RCC 7860 (cell line): ENCODE measurements around the gene PYGB.
"Not testable (repeated sequence)": the region's sequence is repeated elsewhere in the genome, so short reads cannot be mapped to it uniquely, and the experiment has no call there.

Experiments
- DNase-seq: peaks from one replicate; pipeline ENCODE4 v3.0.0-alpha.2; 2015; ENCODE audit warnings: low spot score
- FAIRE-seq: peaks from 2 replicates; lab custom pipeline; 2012; peaks lifted over from hg19 to GRCh38; lab: Jason Lieb, UNC

Gene PYGB

DNA sequence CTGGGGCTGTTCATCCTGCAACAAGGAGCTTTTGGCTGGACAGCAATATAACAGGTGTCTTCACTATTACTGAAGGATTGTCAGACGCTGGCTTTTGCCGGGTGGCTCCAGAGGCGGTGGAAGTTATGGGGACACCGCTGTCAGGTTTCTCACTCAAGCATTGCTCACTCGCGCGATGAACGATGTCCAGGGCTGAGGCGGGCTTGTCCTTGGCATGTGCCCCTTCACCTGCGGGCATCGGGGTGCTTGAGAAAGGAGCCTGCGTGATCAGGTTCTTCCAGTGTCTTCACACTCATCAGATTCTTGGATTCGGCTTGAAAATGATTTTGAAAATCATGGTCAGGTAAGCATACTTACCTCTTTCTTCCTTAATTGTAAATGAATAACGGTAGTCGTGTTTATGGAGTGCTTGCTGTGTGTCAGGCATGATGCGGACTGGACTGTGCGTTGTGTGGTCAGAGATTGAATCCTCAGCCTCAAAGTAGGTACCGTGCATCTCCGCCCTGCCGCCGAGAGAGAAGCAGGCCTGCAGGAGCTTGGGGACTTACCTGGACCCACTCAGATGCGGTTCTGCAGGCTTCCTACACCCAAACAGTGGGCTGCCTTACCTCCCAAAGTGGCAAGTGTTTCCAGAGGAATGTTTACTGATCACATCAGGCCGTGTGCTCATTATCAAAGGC lies 18.3 kb upstream of the PYGB start:
- DNase-seq (no peak), FAIRE-seq (no peak)

DNA sequence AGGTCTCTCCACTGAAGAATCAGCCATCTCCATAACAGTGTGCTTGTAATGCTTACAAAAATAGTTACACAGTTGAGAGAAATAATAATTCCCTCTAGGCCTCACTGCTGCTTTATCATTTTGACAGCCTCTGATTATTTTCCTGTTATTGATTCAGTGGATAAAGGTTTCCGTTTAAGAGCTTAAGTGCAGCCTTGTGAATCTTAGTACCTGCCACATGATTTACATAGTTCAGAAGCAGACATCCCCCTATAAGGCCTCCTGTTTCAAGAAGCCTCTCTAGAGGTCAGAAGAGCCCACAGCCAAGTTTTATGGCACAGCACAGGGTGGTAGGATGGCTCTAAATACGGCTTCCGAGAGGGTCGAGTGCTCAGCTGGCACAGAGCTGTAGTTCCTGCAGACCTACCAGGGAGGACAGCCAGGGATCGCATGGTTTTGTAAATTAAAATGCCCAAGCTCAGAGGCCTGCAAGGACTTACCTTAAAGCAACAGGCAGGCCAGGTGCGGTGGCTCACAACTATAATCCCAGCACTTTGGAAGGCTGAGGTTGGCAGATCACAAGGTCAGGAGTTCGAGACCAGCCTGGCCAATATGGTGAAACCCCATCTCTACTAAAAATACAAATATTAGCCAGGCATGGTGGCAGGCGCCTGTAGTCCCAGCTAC lies 17.6 kb upstream of the PYGB start:
- FAIRE-seq = no peak

DNA sequence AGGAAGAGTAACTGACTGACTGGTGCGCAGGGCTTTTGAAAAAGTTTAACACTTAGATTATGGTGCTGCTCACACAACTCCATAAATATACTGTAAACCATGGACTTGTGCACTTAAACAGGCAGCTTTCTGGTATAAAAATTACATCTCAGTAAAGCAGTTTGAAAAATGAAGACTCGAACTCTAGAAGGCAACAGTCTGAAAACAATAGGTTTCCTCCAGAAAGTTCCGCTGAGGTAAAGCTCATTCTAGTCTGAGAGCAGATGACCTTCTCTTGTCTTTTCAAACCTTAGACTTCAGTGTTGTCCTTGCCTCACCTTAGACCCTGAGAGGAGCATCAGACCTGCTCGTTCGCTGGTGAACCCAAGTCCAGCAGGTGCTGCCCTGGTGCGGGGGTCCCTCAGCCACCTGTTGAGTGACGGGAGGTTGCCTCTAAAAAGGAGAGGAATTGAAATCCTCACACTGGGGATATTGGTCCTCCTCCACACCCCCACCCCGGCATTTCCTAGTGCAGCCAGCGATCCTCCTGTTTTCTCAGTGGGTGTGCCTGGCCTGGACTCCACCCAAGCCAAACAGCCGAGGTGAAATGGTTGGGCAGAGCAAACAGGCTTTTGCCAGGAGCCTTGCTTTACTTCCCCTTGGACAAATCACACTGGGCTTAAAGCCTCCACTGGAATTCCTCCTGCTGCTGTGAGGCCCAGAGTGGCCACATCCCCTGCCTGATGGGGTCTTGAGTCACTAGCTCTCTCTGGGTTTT lies 14.7 kb upstream of the PYGB start:
- FAIRE-seq (peak; percentile 70), DNase-seq (peak; percentile 76)

More for the DNA sequence above, 17.6 kb upstream of the PYGB start:
- DNase-seq = no peak

DNA sequence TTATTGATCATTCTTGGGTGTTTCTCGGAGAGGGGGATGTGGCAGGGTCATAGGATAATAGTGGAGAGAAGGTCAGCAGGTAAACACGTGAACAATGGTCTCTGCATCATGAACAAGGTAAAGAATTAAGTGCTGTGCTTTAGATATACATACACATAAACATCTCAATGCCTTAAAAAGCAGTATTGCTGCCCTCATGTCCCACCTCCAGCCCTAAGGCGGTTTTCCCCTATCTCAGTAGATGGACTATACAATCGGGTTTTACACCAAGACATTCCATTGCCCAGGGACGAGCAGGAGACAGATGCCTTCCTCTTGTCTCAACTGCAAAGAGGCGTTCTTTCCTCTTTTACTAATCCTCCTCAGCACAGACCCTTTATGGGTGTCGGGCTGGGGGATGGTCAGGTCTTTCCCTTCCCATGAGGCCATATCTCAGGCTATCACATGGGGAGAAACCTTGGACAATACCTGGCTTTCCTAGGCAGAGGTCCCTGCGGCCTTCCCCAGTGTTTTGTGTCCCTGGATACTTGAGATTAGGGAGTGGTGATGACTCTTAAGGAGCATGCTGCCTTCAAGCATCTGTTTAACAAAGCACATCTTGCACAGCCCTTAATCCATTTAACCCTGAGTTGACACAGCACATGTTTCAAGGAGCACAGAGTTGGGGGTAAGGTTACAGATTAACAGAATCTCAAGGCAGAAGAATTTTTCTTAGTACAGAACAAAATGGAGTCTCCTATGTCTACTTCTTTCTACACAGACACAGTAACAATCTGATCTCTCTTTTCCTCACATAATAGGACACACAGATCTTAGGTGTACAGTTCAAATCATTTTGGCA lies 13.7 kb upstream of the PYGB start:
- DNase-seq, FAIRE-seq: not testable (repeated sequence)

DNA sequence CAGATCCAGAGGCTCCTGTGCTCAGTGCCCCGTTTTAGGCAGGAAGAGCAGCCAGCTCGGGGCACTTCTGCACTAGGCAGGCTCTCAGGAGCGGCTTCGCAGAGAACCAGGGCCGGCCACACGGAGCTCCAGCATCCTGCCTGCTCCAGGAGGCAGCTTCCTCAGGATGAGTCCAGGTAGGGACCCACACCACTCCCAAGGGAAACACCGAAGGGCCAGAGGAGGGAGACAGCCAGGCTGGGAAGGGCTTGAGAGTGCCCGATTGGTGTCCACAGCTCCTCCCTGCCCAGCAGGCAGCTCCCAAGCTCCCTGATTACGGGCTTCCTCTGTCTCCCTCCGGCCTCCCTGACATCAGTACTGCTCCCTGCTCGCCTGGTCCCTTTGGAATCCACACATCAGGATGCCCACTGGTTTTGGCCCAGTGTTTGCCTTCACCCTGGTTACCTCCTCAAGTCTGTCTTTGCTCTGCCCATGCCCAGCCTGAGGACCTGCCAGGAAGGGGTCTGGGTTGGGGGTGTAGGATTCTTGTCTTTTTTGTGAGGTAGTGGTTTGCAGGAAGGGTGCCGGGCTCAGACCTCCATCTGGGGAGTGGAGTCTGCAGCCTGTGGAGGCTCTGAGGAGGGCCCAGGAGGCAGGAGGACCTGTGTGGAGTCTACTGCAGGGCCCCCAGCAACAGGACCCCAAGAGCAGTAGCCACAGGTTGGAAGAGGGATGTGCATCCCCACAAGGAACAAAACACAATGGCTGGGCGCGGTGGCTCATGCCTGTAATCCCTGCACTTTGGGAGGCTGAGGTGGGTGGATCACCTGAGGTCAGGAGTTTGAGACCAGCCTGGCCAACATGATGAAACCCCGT lies 11.2 kb upstream of the PYGB start:
- no peak for DNase-seq
- no peak for FAIRE-seq

DNA sequence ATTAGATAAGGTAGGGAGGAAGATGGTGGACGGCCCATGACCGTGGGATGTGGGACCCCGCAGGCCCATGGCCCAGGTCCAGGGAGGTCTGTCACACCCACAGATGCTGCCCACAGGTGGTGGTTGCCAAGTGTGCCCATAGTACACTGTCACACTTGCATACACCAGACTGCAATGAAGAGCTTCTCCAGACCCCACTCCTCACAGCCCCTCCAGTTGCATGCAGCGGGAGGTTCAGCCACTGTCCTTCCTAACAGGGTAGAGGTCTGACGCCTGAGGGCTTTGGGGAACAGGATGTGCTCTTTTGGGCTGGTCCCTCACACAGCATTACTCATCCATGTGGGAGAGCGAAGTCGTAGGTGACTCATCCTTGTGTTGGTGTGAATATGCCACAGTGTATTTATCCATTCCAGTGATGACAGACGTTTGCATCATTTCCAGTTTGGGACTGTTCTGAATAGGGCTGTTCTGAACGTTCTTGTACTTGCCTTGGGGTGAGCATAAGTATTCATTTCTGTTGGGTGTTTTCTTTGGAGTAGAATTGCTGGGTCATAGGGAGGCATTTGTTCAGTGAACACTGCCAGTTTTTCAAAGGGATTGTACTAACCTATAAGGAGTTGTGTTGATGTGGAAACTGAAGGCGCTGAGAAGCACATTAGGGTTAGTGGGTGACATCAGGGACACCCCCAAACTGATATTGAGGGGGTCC lies 10.1 kb upstream of the PYGB start:
- FAIRE-seq (peak; percentile 91), DNase-seq (peak; percentile 97)

DNA sequence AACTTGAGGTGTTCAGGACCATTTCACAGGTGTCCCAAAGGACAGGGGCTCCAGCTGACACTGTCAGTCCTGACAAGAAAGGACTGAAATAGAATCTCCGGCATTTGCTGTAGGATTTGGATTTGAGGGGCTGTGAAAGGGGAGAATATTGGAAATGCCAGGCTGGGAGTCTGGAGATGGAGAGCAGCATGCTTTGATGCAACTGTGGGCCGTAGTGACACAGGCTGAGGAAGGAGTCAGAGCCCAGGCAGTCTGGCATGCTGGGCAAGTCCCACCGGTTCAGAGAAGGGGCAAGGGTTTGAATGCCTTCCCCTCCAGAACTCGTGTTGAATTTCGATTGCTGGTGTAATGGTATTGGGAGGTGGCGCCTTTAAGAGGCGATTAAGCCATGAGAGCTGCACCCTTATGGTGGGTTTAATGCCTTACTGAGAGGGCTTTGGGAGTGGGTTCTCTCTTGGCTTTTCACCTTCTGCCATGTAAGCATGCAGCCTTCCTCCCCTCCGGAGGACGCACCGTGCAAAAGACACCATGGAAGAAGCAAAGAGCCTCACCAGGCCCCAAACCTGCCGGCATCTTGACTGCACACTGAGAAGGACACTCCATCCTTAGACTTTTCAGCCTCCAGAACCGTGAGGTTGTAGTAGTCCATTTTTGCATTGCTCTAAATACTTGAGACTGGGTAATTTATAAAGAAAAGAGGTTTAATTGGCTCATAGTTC lies 9.4 kb upstream of the PYGB start:
- no peak for FAIRE-seq

DNA sequence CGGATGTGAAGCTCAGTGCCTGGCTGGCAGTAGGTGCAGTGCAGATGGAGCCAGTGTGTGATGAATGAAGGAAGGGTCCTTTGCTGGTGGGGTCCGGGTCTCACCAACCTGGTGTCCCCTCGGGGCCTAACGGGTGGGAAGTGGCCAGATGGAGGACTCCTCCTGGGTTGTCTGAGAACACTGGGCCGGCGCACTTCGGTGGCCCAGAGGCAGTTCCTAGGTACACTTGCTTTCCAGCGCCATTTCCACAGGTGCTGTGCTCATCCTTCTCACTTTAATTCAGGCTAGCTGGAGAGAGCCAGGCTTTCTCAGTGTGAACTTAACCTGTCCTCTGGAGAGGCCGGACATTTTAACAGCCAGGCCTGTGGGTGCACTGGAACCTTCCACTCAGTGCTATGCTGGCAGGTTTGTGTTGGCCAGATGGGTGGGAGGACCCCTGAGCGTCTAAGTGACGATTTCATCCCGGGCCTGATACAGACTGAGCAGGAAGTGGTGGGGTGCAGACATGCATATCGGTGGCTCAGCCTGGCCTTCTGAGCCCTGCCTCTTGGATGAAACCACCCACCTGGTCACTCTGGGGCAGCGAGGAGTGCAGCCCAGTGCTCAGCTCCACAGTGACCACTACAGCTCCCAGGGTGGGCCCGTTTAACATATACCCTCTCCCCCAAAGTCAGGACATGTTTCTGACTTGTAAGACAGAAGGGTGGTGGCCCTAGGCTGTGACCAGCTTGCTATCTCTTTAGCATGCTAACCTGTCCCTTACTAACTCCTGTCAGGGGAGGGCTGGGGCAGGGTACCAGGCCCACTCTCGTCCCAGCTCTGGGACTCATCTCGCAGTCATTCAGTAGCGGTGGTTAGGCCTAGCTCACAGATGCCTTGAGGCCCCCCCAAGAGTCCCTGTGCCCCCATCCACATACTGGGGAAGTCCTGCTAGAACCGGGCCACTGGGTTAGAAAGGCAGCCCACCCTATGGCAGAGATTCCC lies 8.2 kb upstream of the PYGB start:
- DNase-seq (peak; percentile 56), FAIRE-seq (no peak)

More for the DNA sequence above, 9.4 kb upstream of the PYGB start:
- DNase-seq = no peak

DNA sequence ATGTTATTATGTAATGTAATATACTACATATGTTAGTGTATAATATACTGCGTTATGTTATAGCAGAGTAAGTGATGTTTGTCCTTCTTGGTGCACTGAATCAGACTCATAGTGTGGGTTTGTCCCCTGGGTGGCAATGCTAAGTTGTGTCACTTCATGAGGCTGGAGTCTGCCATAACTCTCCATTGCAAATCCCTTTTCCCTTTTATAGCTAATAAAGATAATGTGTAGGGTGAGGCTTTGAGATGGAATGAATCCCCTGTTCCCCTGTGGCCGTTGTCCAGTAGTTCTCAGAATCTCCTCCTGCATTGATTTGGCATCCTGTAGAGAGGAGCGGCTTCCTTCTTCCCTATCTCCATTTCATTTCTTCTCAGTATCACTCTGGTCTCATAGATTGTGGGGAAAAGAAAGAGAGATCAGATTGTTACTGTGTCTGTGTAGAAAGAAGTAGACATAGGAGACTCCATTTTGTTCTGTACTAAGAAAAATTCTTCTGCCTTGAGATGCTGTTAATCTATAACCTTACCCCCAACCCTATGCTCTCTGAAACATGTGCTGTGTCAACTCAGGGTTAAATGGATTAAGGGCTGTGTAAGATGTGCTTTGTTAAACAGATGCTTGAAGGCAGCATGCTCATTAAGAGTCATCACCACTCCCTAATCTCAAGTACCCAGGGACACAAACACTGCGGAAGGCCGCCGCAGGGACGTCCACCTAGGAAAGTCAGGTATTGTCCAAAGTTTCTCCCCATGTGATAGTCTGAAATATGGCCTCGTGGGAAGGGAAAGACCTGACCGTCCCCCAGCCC lies 6.8 kb upstream of the PYGB start:
- DNase-seq, FAIRE-seq: not testable (repeated sequence)

DNA sequence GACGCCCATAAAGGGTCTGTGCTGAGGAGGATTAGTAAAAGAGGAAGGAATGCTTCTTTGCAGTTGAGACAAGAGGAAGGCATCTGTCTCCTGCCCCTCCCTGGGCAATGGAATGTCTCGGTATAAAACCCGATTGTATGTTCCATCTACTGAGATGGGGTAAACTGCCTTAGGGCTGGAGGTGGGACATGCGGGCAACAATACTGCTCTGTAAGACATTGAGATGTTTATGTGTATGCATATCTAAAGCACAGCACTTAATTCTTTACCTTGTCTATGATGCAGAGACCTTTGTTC lies 6.3 kb upstream of the PYGB start:
- not testable (repeated sequence) for DNase-seq, FAIRE-seq

DNA sequence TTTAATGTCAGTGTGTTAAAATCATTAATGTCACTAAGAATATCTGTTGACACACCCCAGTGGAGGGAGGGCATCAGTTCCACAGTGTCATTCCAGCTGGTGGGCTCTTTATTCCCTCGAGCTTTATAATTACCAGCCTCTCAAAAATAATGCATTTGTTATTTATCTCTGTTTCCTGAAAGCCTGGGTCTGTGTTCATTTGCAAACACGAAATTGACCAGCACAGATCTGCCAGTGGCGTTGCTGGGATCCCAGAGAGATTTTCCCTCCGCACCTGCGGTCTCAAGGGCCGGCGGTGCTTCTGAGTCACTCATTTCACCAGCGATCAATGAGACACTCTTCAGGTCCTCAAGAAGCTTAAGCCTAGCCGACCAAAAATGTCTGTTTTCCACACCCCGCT lies 5.7 kb upstream of the PYGB start:
- FAIRE-seq = no peak
- no peak for DNase-seq

DNA sequence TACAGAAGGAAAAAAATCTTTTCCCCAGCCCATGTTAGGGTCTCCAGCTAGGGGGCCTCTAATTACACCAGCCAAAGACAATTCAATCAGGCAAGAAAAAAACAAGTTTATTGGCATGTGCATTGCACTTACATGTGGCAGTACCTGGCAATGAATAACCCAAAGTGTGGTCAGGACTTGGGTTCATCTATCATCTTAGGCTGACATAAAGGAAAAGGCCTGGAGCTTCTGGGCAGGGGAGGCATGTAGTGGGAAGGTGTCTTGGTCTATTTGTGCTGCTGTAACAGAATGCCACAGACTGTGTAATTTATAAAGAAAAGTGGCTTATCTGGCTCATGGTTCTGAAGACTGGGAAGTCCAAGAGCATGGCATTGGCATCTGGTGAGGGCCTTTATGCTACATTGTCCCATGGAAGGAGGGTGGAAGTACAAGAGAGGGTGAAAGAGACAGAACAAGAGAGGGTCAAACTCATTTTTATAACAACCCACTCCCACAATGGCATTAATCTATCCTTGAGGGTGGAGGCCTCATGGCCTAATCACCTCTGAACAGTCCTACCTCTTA lies 4.4 kb upstream of the PYGB start:
- DNase-seq (no peak), FAIRE-seq (peak; percentile 35)

DNA sequence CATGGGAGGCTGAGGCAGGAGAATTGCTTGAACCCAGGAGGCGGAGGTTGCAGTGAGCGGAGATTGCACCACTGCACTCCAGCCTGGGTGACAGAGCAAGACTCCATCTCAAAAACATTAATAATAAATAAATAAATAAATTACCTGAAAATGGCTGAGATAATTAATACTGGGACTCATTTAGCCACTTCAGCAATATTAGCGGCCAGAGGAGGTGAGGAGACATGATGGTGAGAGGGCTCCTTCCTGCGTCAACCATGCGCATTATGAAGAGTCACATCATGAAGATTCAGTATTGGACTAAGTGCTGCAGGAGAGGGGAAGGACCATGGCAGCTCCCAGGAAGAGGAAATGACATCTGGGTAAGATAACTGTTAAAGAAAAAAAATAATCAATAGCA lies 2.9 kb upstream of the PYGB start:
- DNase-seq = no peak
- FAIRE-seq = no peak

DNA sequence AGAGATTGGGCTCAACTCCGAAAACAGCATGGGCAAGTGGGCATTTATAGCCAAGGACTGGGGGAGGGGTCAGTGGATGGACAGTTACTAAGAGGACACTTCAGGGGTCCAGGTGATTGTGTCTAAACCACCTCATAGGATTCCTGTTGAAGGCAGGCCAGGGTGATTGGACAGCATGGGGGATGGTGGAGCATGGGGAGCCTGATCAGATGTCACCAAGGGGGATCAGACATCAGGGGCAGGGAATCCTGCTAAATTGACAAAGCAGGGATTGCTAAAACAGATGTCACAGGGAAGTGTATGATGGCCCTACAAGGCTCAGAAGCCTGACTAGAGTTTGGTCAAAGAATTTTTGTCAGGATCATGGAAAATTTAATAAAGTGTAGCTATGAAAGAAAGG lies 2.4 kb upstream of the PYGB start:
- FAIRE-seq (no peak), DNase-seq (no peak)

DNA sequence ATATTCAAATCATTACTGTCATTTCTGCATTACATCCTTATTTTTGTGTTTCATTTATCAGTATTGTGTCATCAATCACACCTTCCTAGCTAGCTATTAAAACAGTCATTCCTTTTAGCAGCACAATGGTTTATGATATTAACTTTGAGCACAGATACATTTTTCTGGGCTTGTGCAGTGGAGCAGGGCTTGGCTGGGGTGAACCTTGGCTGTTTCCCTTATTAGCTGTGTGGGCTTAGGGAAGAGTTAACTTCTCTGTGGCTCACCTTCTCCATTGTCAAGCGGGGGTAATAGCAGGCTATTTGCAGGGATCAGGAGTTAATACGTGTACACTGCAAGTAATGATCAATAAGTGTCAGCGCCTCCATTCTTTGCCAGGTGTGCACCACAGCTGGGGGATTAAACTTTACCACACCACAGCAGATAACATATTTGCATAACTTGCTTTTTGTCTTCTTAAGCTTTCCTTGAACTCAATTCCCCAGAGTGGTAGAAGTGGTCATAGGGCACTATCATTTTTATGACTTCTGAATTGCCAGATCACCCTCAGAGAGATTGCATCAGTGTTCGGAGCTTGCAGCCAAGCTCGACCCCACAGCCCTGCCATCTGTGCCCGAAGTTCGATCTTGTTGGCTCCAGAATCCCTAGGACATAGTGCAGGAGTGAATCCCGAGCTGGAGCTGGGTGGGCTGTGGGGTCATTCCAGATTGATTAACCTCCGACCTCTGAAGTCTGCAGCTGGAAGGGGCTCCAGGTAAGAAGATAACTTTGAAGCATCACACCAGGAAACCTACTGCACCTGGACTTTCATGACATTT lies 1.5 kb upstream of the PYGB start:
- DNase-seq (no peak), FAIRE-seq (no peak)

DNA sequence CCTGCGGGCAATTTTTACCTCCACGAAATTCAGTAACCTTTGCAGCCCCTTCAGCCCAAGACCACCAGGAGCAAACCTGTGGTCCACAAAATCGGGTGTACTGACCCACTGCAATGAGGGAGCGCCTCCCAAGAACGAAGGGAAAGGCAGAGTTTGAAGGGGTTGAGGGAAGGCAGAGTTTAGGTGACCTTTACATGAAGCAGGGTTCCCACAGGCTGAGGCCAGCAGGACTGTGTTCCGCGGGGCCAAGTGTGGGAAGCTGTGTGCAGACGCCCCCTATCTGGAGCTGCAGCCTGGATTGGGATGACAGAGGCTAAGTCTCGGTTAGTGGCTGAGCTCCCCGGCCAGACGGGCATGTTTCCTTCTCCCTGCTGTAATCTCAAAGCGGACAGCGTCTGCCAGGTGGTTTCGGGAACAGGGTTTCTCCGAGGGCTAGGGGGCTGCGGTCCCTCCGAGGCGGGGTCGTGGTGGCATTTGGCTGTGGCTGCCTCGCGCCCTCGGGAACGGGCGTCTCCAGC lies 826 bp upstream of the PYGB start:
- DNase-seq (no peak), FAIRE-seq (no peak)
